Lower lobe of right lung (tissue), 2 donors: ENCODE data around the gene NDUFAF8. TPM values are rescaled to one million over a fixed set of nuclear protein-coding genes. Genes with fewer than 3 reads are reported as not detected.

Source experiments
- ATAC-seq, 2 donors: fragments of 200-7000 bp; cut with Tn5 transposase; one replicate each; pipeline ENCODE4 v1.9.1; 2020 to 2022; ENCODE audit warnings: mild to moderate bottlenecking in 2 of 2, moderate library complexity in 2 of 2
- DNase-seq: peaks from one replicate; pipeline ENCODE4 v3.0.0-alpha.2; 2020
- H3K27ac ChIP-seq: fragments of 200-600 bp; one replicate; pipeline ENCODE4 v1.8.0; 2022
- H3K27me3 ChIP-seq: fragments of 200-600 bp; one replicate; pipeline ENCODE4 v1.8.0; 2022; ENCODE audit warnings: low read depth
- H3K36me3 ChIP-seq: fragments of 200-600 bp; one replicate; pipeline ENCODE4 v1.8.0; 2022; ENCODE audit warnings: mild to moderate bottlenecking
- H3K4me1 ChIP-seq: fragments of 200-600 bp; one replicate; pipeline ENCODE4 v1.8.0; 2022
- H3K4me3 ChIP-seq: fragments of 200-600 bp; one replicate; pipeline ENCODE4 v1.8.0; 2022; ENCODE audit warnings: mild to moderate bottlenecking
- H3K9me3 ChIP-seq: fragments of 200-600 bp; one replicate; pipeline ENCODE4 v1.8.0; 2022
- intact Hi-C: fragments of 100-400 bp; cut with DNase I; formaldehyde crosslinking; loops from one replicate; pipeline ENCODE4 v1.11.0; 2022
- total RNA-seq: library from RNA; stranded (reverse); fragmentation: NEBNext Ultra II Directional; extraction: Animal tissue kit (Norgen Biotek cat#: 25700); gene quantifications from one replicate; pipeline ENCODE4 v1.2.1, GENCODE V29; 2021
- TF ChIP-seq, protein P1 (sequence below): fragments of 200-600 bp; IDR thresholded peaks from one replicate; pipeline ENCODE4 v1.8.0; 2022; ENCODE audit warnings: antibody characterized with exemption, mild to moderate bottlenecking
- donor health status: DM: no; HTN: yes; CAD: no; lungs with severe emphysema.

The NDUFAF8 gene
- total RNA-seq, 1 donor from 2014 or later = 24.3 TPM

DNA sequence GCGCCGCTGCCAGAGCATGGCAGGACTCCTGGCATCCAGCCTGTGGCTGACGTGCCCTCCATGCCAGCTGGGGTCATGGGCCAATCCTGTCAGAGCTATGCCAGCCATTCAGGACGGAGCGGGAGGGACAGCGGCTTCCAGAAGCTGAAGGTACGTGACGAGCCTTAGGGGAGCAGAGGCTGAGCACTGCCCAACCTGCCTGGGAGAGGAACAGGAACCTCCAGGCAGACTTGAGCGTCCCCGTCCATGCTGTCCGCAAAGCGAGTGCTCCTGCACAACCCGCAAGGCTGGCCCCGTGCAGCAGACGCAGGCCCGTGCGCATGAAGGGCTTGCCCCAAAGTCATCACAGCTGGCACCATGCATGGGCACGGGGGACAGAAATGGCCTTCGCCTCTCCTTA, 21.5 kb downstream of the NDUFAF8 start:
- H3K36me3 ChIP-seq = peaks cover 88% of the 10 kb centered on the region
- peaks cover 8% of the 10 kb centered on the region for H3K4me1 ChIP-seq
- no peaks in the 10 kb centered on the region for H3K9me3 ChIP-seq
- H3K4me3 ChIP-seq = no peak overlapping the region
- ATAC-seq = no peak
- H3K27ac ChIP-seq = no peak overlapping the region
- no peaks in the 10 kb centered on the region for H3K27me3 ChIP-seq
- DNase-seq = no peak
- intact Hi-C loops = no loop called here
- TF ChIP-seq, protein P1, sequence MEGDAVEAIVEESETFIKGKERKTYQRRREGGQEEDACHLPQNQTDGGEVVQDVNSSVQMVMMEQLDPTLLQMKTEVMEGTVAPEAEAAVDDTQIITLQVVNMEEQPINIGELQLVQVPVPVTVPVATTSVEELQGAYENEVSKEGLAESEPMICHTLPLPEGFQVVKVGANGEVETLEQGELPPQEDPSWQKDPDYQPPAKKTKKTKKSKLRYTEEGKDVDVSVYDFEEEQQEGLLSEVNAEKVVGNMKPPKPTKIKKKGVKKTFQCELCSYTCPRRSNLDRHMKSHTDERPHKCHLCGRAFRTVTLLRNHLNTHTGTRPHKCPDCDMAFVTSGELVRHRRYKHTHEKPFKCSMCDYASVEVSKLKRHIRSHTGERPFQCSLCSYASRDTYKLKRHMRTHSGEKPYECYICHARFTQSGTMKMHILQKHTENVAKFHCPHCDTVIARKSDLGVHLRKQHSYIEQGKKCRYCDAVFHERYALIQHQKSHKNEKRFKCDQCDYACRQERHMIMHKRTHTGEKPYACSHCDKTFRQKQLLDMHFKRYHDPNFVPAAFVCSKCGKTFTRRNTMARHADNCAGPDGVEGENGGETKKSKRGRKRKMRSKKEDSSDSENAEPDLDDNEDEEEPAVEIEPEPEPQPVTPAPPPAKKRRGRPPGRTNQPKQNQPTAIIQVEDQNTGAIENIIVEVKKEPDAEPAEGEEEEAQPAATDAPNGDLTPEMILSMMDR = no peak

- H3K36me3 ChIP-seq = peaks cover 92% of the 10 kb centered on the region
- intact Hi-C loops = no loop called here
- H3K9me3 ChIP-seq = no peaks in the 10 kb centered on the region
- DNase-seq (no peak), ATAC-seq (no peak)
- H3K27ac ChIP-seq = no peak overlapping the region
- TF ChIP-seq, protein P1 = no peak
- H3K4me1 ChIP-seq = peaks cover 4% of the 10 kb centered on the region
- no peak overlapping the region for H3K4me3 ChIP-seq
- no peaks in the 10 kb centered on the region for H3K27me3 ChIP-seq
These were observed 22.0 kb downstream of the NDUFAF8 start for GRCh38 chr17:81261096-81261495.

- TF ChIP-seq, protein P1 = no peak
- intact Hi-C loops = no loop called here
- Histone ChIP-seq H3K4me1 (no peaks in the 10 kb centered on the region), H3K27me3 (no peaks in the 10 kb centered on the region), H3K36me3 (peaks cover 94% of the 10 kb centered on the region), H3K4me3 (no peak overlapping the region), H3K9me3 (no peaks in the 10 kb centered on the region), H3K27ac (no peak overlapping the region)
- DNase-seq (no peak), ATAC-seq (no peak)
These were observed 22.6 kb downstream of the NDUFAF8 start for GRCh38 chr17:81261582-81262336.

GRCh38 chr17:81263371-81264181, 24.5 kb downstream of the NDUFAF8 start:
- Histone ChIP-seq H3K9me3 (no peaks in the 10 kb centered on the region), H3K27ac (no peak overlapping the region), H3K36me3 (peaks cover 93% of the 10 kb centered on the region), H3K4me1 (no peaks in the 10 kb centered on the region), H3K27me3 (no peaks in the 10 kb centered on the region), H3K4me3 (no peak overlapping the region)
- no peak for ATAC-seq
- intact Hi-C loops = no loop called here
- DNase-seq = no peak
- TF ChIP-seq, protein P1 = no peak

GRCh38 chr17:81264640-81265039, 25.5 kb downstream of the NDUFAF8 start:
- H3K9me3 ChIP-seq = no peaks in the 10 kb centered on the region
- intact Hi-C loops = no loop called here
- no peak for DNase-seq
- ATAC-seq = no peak
- no peak overlapping the region for H3K4me3 ChIP-seq
- no peaks in the 10 kb centered on the region for H3K4me1 ChIP-seq
- peaks cover 93% of the 10 kb centered on the region for H3K36me3 ChIP-seq
- no peak overlapping the region for H3K27ac ChIP-seq
- no peaks in the 10 kb centered on the region for H3K27me3 ChIP-seq
- TF ChIP-seq, protein P1 = no peak
